Peyer's patch (tissue), 4 donors: ENCODE measurements around the gene HTRA3. TPM values are rescaled to one million over a fixed set of nuclear protein-coding genes. Genes with fewer than 3 reads are reported as not detected.
A peak's percentile ranks its signal among the peaks of the same experiment; 100 is the strongest.

Experiments
- DNase-seq, 3 donors: peaks; one replicate each; pipeline ENCODE4 v3.0.0-alpha.2; 2017 to 2019
- H3K27ac ChIP-seq, 4 donors: fragments of 200-600 bp; sonication (generic); one replicate each; pipeline ENCODE4 v1.5.1; 2016 to 2019
- H3K27me3 ChIP-seq, 2 donors: fragments of 200-600 bp; sonication (generic); one replicate each; pipeline ENCODE4 v1.5.1; 2019
- H3K36me3 ChIP-seq, 3 donors: fragments of 200-600 bp; sonication (generic); one replicate each; pipeline ENCODE4 v1.5.1; 2016 to 2019
- H3K4me1 ChIP-seq, 4 donors: fragments of 200-600 bp; sonication (generic); one replicate each; pipeline ENCODE4 v1.5.1; 2016 to 2019
- H3K4me3 ChIP-seq, 4 donors: fragments of 200-600 bp; sonication (generic); 1 replicate in 3 of 4; 2 replicates in 1 of 4; pipeline ENCODE4 v1.5.1; 2016 to 2019; ENCODE audit warnings: mild to moderate bottlenecking in 1 of 4
- H3K9me3 ChIP-seq, 4 donors: fragments of 200-600 bp; sonication (generic); one replicate each; pipeline ENCODE4 v1.5.1; 2016 to 2019; ENCODE audit warnings: mild to moderate bottlenecking in 1 of 4
- CTCF ChIP-seq, 6 experiments: fragments of 450-650 bp in 4 of 6; fragments of 200-600 bp in 2 of 6; sonication (generic) in 1 of 6; IDR thresholded peaks; one replicate each; pipeline ENCODE4 v1.5.1; 2017 to 2019; ENCODE audit warnings: antibody characterized with exemption in 6 of 6, mild to moderate bottlenecking in 3 of 6, moderate library complexity in 1 of 6
- POLR2A ChIP-seq, 2 donors: fragments of 450-650 bp; IDR thresholded peaks; one replicate each; pipeline ENCODE4 v1.5.1; 2017; ENCODE audit warnings: antibody characterized with exemption in 2 of 2, mild to moderate bottlenecking in 2 of 2, moderate library complexity in 2 of 2
- total RNA-seq, 4 donors: library from RNA; depleted of rRNA; stranded (reverse); fragments of >200 nt; gene quantifications; one replicate each; pipeline ENCODE4 v1.1.0, GENCODE V29; 2016

The HTRA3 gene
- total RNA-seq, 4 donors from 2014 or later, result 3.3 to 43.7 (median 7.9) TPM

DNA sequence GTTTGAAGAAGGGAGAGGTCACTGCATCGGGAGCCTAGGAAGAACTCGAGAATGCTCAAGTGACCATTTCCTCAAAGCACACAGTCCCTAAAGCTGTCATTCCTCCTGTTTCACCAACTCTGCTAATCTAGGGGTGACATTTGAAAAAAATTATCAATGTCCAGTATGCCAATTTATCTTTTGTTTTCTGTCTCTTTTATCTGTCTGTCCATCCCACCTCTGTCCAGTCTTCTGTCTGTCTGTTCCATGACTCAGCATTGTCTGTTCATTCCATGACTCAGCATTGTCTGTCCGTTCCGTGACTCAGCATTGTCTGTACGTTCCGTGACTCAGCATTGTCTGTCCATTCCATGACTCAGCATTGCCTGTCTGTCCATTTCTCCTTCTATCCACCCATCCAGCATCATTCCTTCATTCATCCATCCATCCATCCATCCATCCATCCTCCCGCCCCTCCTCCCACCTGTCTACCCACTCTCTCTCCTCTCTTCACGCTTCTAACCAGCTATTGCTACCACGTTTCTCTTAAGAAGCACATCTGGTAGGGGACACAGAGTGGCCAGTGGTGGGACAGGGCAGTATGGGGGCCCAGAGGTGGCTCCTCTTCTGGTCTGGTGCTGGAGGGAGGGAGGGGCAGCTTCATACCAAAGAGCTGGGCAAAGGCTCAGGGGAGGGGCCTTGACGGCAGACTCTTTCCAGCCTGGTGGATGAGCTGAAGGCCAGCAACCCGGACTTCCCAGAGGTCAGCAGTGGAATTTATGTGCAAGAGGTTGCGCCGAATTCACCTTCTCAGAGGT, 34.1 kb downstream of the HTRA3 start:
- H3K4me1 ChIP-seq, result peaks cover 0 to under 1% (median 0%) of the 10 kb centered on the region in 4 donors
- no peak overlapping the region for H3K27ac ChIP-seq
- peak in 2 of 3 donors; percentile 13 to 39 for DNase-seq
- no peaks in the 10 kb centered on the region for H3K36me3 ChIP-seq
- no peaks in the 10 kb centered on the region for H3K9me3 ChIP-seq
- H3K4me3 ChIP-seq, result no peak overlapping the region
- no peaks in the 10 kb centered on the region for H3K27me3 ChIP-seq
- TF ChIP-seq CTCF (IDR thresholded peaks at IDR 0.05) (no peak), POLR2A (IDR thresholded peaks at IDR 0.05) (no peak)

- H3K4me3 ChIP-seq, result no peak overlapping the region
- no peaks in the 10 kb centered on the region for H3K36me3 ChIP-seq
- no peaks in the 10 kb centered on the region for H3K9me3 ChIP-seq
- H3K27ac ChIP-seq, result no peak overlapping the region
- peak in 2 of 3 donors; percentile 24 to 34 for DNase-seq
- H3K27me3 ChIP-seq, result no peaks in the 10 kb centered on the region
- peaks cover 0 to 4% (median 0%) of the 10 kb centered on the region in 4 donors for H3K4me1 ChIP-seq
- TF ChIP-seq POLR2A (IDR thresholded peaks at IDR 0.05) (no peak), CTCF (IDR thresholded peaks at IDR 0.05) (no peak)
Observed at GRCh38 chr4:8304827-8305695, 35.5 kb downstream of the HTRA3 start.

GRCh38 chr4:8305851-8306471, 36.4 kb downstream of the HTRA3 start:
- Histone ChIP-seq H3K9me3 (no peaks in the 10 kb centered on the region), H3K27me3 (no peaks in the 10 kb centered on the region), H3K36me3 (no peaks in the 10 kb centered on the region), H3K4me1 (peaks cover 0 to 4% (median 0%) of the 10 kb centered on the region in 4 donors), H3K4me3 (no peak overlapping the region), H3K27ac (no peak overlapping the region)
- DNase-seq, result peak in 2 of 3 donors; percentile 43 to 44
- TF ChIP-seq CTCF (IDR thresholded peaks at IDR 0.05) (no peak), POLR2A (IDR thresholded peaks at IDR 0.05) (no peak)

- peak in 2 of 3 donors; percentile 34 to 37 for DNase-seq
- TF ChIP-seq CTCF (IDR thresholded peaks at IDR 0.05), result no peak
- no peak for TF ChIP-seq POLR2A (IDR thresholded peaks at IDR 0.05)
Observed at GRCh38 chr4:8306511-8307021, 37.0 kb downstream of the HTRA3 start.

GRCh38 chr4:8307121-8307520, 37.6 kb downstream of the HTRA3 start:
- Histone ChIP-seq H3K4me3 (no peak overlapping the region), H3K4me1 (peaks cover 0 to 4% (median 0%) of the 10 kb centered on the region in 4 donors), H3K27ac (no peak overlapping the region), H3K27me3 (no peaks in the 10 kb centered on the region), H3K36me3 (no peaks in the 10 kb centered on the region), H3K9me3 (no peaks in the 10 kb centered on the region)
- DNase-seq, result peak in 2 of 3 donors; percentile 40 to 44
- TF ChIP-seq POLR2A (IDR thresholded peaks at IDR 0.05) (no peak), CTCF (IDR thresholded peaks at IDR 0.05) (no peak)

More at GRCh38 chr4:8306511-8307021, 37.0 kb downstream of the HTRA3 start:
- Histone ChIP-seq H3K9me3 (no peaks in the 10 kb centered on the region), H3K27me3 (no peaks in the 10 kb centered on the region), H3K36me3 (no peaks in the 10 kb centered on the region), H3K27ac (no peak overlapping the region), H3K4me3 (no peak overlapping the region), H3K4me1 (peaks cover 0 to 4% (median 0%) of the 10 kb centered on the region in 4 donors)
